K562 (cell line): Measurements from ENCODE around the gene SALL2. TPM values are rescaled to one million over a fixed set of nuclear protein-coding genes. Genes with fewer than 3 reads are reported as not detected.

Experiments
- ARID1B ChIP-seq: fragments of 450-650 bp; IDR thresholded peaks from 2 replicates; pipeline ENCODE4 v1.6.1; 2016; ENCODE audit warnings: antibody characterized with exemption, mild to moderate bottlenecking, inconsistent platforms
- ATF1 ChIP-seq, 2 experiments: fragments of 450-650 bp in 1 of 2; IDR thresholded peaks; 2 replicates each; pipeline ENCODE4 v1.6.1; 2016; ENCODE audit warnings: missing compliant biosample characterization in 1 of 2, missing genetic modification characterization in 1 of 2
- ATF7 ChIP-seq: fragments of 450-650 bp; IDR thresholded peaks from 2 replicates; pipeline ENCODE4 v1.7.1; 2014; ENCODE audit warnings: mild to moderate bottlenecking, moderate library complexity
- EGR1 ChIP-seq: fragments of 450-650 bp; conservative IDR thresholded peaks from 2 replicates; pipeline ENCODE4 v1.6.1; 2017; ENCODE audit warnings: mild to moderate bottlenecking
- ELF4 ChIP-seq: fragments of 450-650 bp; formaldehyde crosslinking; IDR thresholded peaks from 2 replicates; pipeline ENCODE4 v1.4.0; 2022; ENCODE audit warnings: missing genetic modification characterization
- EP300 ChIP-seq: IDR thresholded peaks from 2 replicates; pipeline ENCODE4 v1.6.1; 2012; ENCODE audit warnings: low read length, improper control_type of control experiment
- EP400 ChIP-seq: fragments of 450-650 bp; IDR thresholded peaks from 2 replicates; pipeline ENCODE4 v1.6.1; 2017; ENCODE audit warnings: antibody characterized with exemption, mild to moderate bottlenecking, moderate library complexity
- ETV1 ChIP-seq: fragments of 450-650 bp; conservative IDR thresholded peaks from 2 replicates; pipeline ENCODE4 v1.6.1; 2016; ENCODE audit warnings: missing genetic modification characterization, control low read depth, low read depth, missing compliant biosample characterization
- HNRNPLL ChIP-seq: fragments of 200-400 bp; formaldehyde crosslinking; IDR thresholded peaks from 2 replicates; pipeline ENCODE4 v1.6.1; 2017; ENCODE audit warnings: low read length, low read depth, mild to moderate bottlenecking; ENCODE audit not compliant: poor library complexity, severe bottlenecking
- ILK ChIP-seq: fragments of 450-650 bp; IDR thresholded peaks from 2 replicates; pipeline ENCODE4 v1.6.1; 2016; ENCODE audit warnings: missing genetic modification characterization, low read depth, mild to moderate bottlenecking, missing compliant biosample characterization, moderate library complexity, borderline replicate concordance
- NCOR1 ChIP-seq: fragments of 450-650 bp; IDR thresholded peaks from 2 replicates; pipeline ENCODE4 v1.6.1; 2016; ENCODE audit warnings: mild to moderate bottlenecking, moderate library complexity
- NFIX ChIP-seq: fragments of 250-450 bp; sonication (Bioruptor Pico); IDR thresholded peaks from 2 replicates; pipeline ENCODE4 v1.4.0; 2020; ENCODE audit warnings: low read depth, mild to moderate bottlenecking, moderate library complexity
- NR2C1 ChIP-seq, 2 experiments: fragments of 450-650 bp; IDR thresholded peaks; 2 replicates each; pipeline ENCODE4 v1.6.1; 2017; ENCODE audit warnings: mild to moderate bottlenecking in 2 of 2, antibody characterized with exemption in 1 of 2, inconsistent platforms in 1 of 2, missing compliant biosample characterization in 1 of 2, missing genetic modification characterization in 1 of 2
- NR3C1 ChIP-seq: sonication (generic); formaldehyde crosslinking; IDR thresholded peaks from 2 replicates; pipeline ENCODE4 v1.8.1; 2022; ENCODE audit warnings: missing genetic modification reagents
- NRF1 ChIP-seq, 2 experiments: fragments of 450-650 bp; IDR thresholded peaks in 1 of 2; conservative IDR thresholded peaks in 1 of 2; 2 replicates each; pipeline ENCODE4 v1.6.1; 2014; ENCODE audit warnings: mild to moderate bottlenecking in 2 of 2
- POLR2B ChIP-seq: fragments of 450-650 bp; IDR thresholded peaks from 2 replicates; pipeline ENCODE4 v1.6.1; 2018; ENCODE audit warnings: low read depth; ENCODE audit not compliant: partially characterized antibody
- POLR3A ChIP-seq: IDR thresholded peaks from 2 replicates; pipeline ENCODE4 v1.6.1; 2011; ENCODE audit warnings: borderline replicate concordance, mild to moderate bottlenecking, moderate library complexity; ENCODE audit not compliant: insufficient read length, insufficient read depth; ENCODE audit errors: extremely low read depth
- RAD21 ChIP-seq, 2 experiments: fragments of 250-450 bp in 1 of 2; fragments of 450-650 bp in 1 of 2; sonication (Bioruptor Pico) in 1 of 2; formaldehyde crosslinking in 1 of 2; IDR thresholded peaks in 1 of 2; conservative IDR thresholded peaks in 1 of 2; 2 replicates each; pipeline versions ENCODE4 v1.4.0 to v1.8.0; 2020 to 2022; ENCODE audit warnings: mild to moderate bottlenecking in 2 of 2, moderate library complexity in 1 of 2
- RBM25 ChIP-seq: fragments of 200-400 bp; formaldehyde crosslinking; IDR thresholded peaks from 2 replicates; pipeline ENCODE4 v1.6.1; 2018; ENCODE audit warnings: low read length, low read depth, moderate library complexity; ENCODE audit not compliant: severe bottlenecking
- SIX5 ChIP-seq, 2 experiments: IDR thresholded peaks; 2 replicates each; pipeline ENCODE4 v1.6.1; 2011; ENCODE audit warnings: low read length in 2 of 2, borderline replicate concordance in 1 of 2, low read depth in 1 of 2, mild to moderate bottlenecking in 1 of 2, moderate library complexity in 1 of 2; ENCODE audit not compliant: insufficient read depth in 1 of 2
- SUPT5H ChIP-seq: fragments of 450-650 bp; IDR thresholded peaks from 2 replicates; pipeline ENCODE4 v1.6.1; 2016
- TAF1 ChIP-seq: IDR thresholded peaks from 2 replicates; pipeline ENCODE4 v1.6.1; 2011; ENCODE audit warnings: mild to moderate bottlenecking, low read length, moderate library complexity; ENCODE audit not compliant: insufficient read depth, control insufficient read depth, severe bottlenecking; ENCODE audit errors: extremely low read depth
- TEAD2 ChIP-seq: fragments of 450-650 bp; IDR thresholded peaks from 2 replicates; pipeline ENCODE4 v1.6.1; 2016; ENCODE audit warnings: missing genetic modification characterization, control low read depth, missing compliant biosample characterization
- TGIF2 ChIP-seq: sonication (generic); formaldehyde crosslinking; IDR thresholded peaks from 2 replicates; pipeline ENCODE4 v1.8.1; 2022; ENCODE audit warnings: mild to moderate bottlenecking, missing genetic modification reagents, moderate library complexity
- ZFX ChIP-seq: sonication (generic); formaldehyde crosslinking; IDR thresholded peaks from 2 replicates; pipeline ENCODE4 v1.8.0; 2022; ENCODE audit warnings: mild to moderate bottlenecking, missing genetic modification reagents, moderate library complexity
- ZNF175 ChIP-seq: fragments of 200-800 bp; sonication (Bioruptor generic); IDR thresholded peaks from 2 replicates; pipeline ENCODE4 v1.6.1; 2016; ENCODE audit warnings: low read depth, mild to moderate bottlenecking, missing genetic modification characterization, missing compliant biosample characterization
- ZNF282 ChIP-seq: sonication (generic); formaldehyde crosslinking; IDR thresholded peaks from 2 replicates; pipeline ENCODE4 v1.8.1; 2023; ENCODE audit warnings: missing genetic modification reagents
- ZNF444 ChIP-seq: fragments of 250-450 bp; sonication (Bioruptor Pico); IDR thresholded peaks from 2 replicates; pipeline ENCODE4 v1.4.0; 2020; ENCODE audit warnings: mild to moderate bottlenecking, moderate library complexity
- ZNF584 ChIP-seq: fragments of 200-800 bp; sonication (Bioruptor generic); IDR thresholded peaks from 2 replicates; pipeline ENCODE4 v1.6.1; 2016; ENCODE audit warnings: low read depth, mild to moderate bottlenecking, missing genetic modification characterization, missing compliant biosample characterization
- ZNF586 ChIP-seq: fragments of 450-650 bp; formaldehyde crosslinking; conservative IDR thresholded peaks from 2 replicates; pipeline ENCODE4 v1.4.0; 2020; ENCODE audit warnings: mild to moderate bottlenecking, moderate library complexity
- ZNF778 ChIP-seq: fragments of 450-650 bp; formaldehyde crosslinking; IDR thresholded peaks from 2 replicates; pipeline ENCODE4 v1.4.0; 2020; ENCODE audit warnings: mild to moderate bottlenecking, moderate library complexity
- polyA plus RNA-seq, 8 experiments: library from polyadenylated mRNA; depleted of rRNA in 4 of 8; stranded (reverse) in 5 of 8; unstranded in 3 of 8; fragments of >200 nt; fragmentation: Nextera tagmentation in 2 of 8; fragmentation: Illumina TruSeq in 1 of 8; extraction: Ambion mirVana in 2 of 8; extraction: Trizol in 1 of 8; gene quantifications; 2 replicates each; pipeline versions ENCODE4 v1.2.1 to v1.2.3, GENCODE V29; 2011 to 2014; ENCODE audit warnings: inconsistent platforms in 1 of 8, missing spikeins in 1 of 8
- total RNA-seq, 7 experiments: library from RNA; depleted of rRNA in 6 of 7; stranded (reverse); fragments of >200 nt in 6 of 7; fragmentation: Illumina TruSeq in 2 of 7; extraction: Trizol in 2 of 7; gene quantifications; 2 replicates each; pipeline versions ENCODE4 v1.2.1 to v1.2.3, GENCODE V29; 2011 to 2021; ENCODE audit warnings: low replicate concordance in 1 of 7

The SALL2 gene
- total and polyA plus RNA-seq, 9 of the 15 experiments (the other 6 are each of a cell fraction or from before 2014, with no cell fraction given), result 6.6 to 30.4 (median 12.9) TPM

DNA sequence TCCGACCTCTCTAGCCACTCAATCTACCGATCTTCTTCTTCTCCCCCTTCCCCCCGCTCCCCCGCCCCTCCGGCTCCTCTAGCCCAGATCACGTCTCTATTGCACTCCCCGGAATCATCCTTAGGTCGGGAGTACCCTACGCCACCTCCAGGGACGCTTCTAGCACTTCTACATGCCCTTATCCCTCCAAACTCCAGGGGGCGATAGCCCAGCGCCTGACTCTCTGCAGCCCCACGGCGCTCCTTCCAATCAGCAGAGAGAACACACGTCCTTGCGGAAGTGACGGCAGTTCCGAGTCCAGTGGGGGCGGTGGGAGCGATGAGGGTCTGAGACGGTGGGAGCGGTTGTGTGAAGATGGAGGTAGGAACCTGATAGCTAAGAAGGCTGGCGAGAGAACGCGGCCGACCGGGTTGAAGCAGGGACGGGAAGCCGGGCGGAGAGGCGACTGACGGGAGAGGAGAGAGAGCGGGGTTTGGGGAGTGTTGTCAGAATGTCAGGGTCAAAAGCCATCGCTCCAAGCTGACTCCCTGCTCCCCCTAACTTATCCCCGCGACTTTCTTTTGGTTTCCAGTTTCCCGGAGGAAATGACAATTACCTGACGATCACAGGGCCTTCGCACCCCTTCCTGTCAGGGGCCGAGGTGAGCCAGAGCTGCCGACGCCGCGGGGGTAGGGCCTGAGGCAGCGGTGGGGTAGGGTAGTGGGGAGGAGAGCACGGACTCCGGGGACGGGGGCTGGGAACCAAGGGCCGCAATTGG is 49.0 kb downstream of the SALL2 start, which contains the start of the genes RAB2B and TOX4 (continued):
- TF ChIP-seq ELF4 (CRISPR knock-in tag), result peak; percentile 88
- peak; percentile 77 for TF ChIP-seq EP400
- peak; percentile 52 for TF ChIP-seq ATF7
- peak; percentile 72 for TF ChIP-seq HNRNPLL
- peak; percentile 61 for TF ChIP-seq ZFX
- no peak for TF ChIP-seq SIX5 (IDR thresholded peaks at IDR 0.05; ENCODE audit: borderline replicate concordance in 1 of 2, insufficient read depth in 1 of 2, low read depth in 1 of 2, low read length in 2 of 2)
- no peak for TF ChIP-seq ATF1 (CRISPR knock-in tag; IDR thresholded peaks at IDR 0.05)
- peak; percentile 93 for TF ChIP-seq ATF1 (tag; IDR thresholded peaks at IDR 0.05)
- TF ChIP-seq NCOR1, result peak; percentile 37; the same call in 1 of the 2 replicates
- peak; percentile 44 for TF ChIP-seq TAF1
- no peak for TF ChIP-seq ZNF778
- no peak for TF ChIP-seq TGIF2 (CRISPR knock-in tag)
- peak; percentile 24; the same call in 1 of the 2 replicates for TF ChIP-seq EP300
- TF ChIP-seq POLR3A, result no peak
- TF ChIP-seq RAD21 (CRISPR knock-in tag; conservative IDR thresholded peaks at IDR 0.05 in 1 of 2, IDR thresholded peaks at IDR 0.05 in 1 of 2), result 0 out of 4 replicates have a peak, but pooled peaks have one; percentile 13 to 16
- no peak for TF ChIP-seq ZNF444 (CRISPR knock-in tag)
- no peak for TF ChIP-seq NFIX (CRISPR knock-in tag)
- peak; percentile 90 for TF ChIP-seq SUPT5H
- peak; percentile 82 for TF ChIP-seq ETV1 (tag)
- no peak for TF ChIP-seq TEAD2 (tag)
- TF ChIP-seq ZNF584 (CRISPR knock-in tag), result no peak
- TF ChIP-seq ARID1B, result peak; percentile 13; the same call in 1 of the 2 replicates
- TF ChIP-seq NR3C1 (CRISPR knock-in tag), result no peak
- TF ChIP-seq NRF1 (conservative IDR thresholded peaks at IDR 0.05 in 1 of 2, IDR thresholded peaks at IDR 0.05 in 1 of 2), result 0 out of 4 replicates have a peak, but pooled peaks of 1 of the 2 experiments have one; percentile 26
- TF ChIP-seq EGR1, result peak; percentile 83
- TF ChIP-seq ZNF175 (CRISPR knock-in tag), result no peak
- no peak for TF ChIP-seq RBM25
- peak; percentile 87 for TF ChIP-seq POLR2B
- TF ChIP-seq ILK (tag), result no peak
- no peak for TF ChIP-seq ZNF282
- TF ChIP-seq NR2C1 (IDR thresholded peaks at IDR 0.05), result peak; percentile 82
- TF ChIP-seq NR2C1 (tag; IDR thresholded peaks at IDR 0.05), result peak; percentile 70
- TF ChIP-seq ZNF586 (CRISPR knock-in tag), result no peak
